Tibial nerve (tissue), 3 donors: Measurements from ENCODE around the gene REEP6.

Experiments used
- POLR2A ChIP-seq, 2 donors: fragments of 450-650 bp; IDR thresholded peaks; one replicate each; pipeline ENCODE4 v1.6.1; 2017; ENCODE audit warnings: antibody characterized with exemption in 2 of 2, mild to moderate bottlenecking in 2 of 2, moderate library complexity in 2 of 2
- TF ChIP-seq, protein P1 (sequence below), 5 experiments: fragments of 200-600 bp in 3 of 5; fragments of 450-650 bp in 2 of 5; sonication (generic) in 3 of 5; IDR thresholded peaks; one replicate each; pipeline ENCODE4 v1.5.1; 2016 to 2019; ENCODE audit warnings: antibody characterized with exemption in 5 of 5, mild to moderate bottlenecking in 3 of 5, moderate library complexity in 2 of 5

DNA sequence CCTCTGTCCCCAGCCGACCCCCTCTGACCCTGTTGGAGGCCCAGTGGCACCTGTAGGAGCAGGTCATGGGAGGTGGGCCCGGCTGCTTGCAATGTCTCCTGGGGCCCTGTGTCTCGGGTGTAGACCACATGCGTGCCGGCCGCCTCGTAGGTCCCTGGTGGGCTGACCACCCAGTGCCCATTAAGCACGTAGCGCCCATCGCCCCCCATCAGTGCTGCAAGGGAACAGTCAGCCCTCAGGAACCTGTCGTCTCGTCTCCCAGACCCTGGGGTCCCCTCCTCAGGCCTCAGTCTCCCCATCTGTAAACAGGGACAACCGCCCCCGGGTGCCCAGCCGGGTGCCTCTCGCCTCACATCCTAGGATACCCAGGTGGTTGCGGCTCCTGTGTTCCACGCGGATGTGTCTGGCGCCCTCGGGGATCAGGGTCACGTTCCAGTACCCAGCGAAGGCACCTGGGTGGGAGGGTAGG, 16.2 kb downstream of the REEP6 start:
- TF ChIP-seq, protein P1, sequence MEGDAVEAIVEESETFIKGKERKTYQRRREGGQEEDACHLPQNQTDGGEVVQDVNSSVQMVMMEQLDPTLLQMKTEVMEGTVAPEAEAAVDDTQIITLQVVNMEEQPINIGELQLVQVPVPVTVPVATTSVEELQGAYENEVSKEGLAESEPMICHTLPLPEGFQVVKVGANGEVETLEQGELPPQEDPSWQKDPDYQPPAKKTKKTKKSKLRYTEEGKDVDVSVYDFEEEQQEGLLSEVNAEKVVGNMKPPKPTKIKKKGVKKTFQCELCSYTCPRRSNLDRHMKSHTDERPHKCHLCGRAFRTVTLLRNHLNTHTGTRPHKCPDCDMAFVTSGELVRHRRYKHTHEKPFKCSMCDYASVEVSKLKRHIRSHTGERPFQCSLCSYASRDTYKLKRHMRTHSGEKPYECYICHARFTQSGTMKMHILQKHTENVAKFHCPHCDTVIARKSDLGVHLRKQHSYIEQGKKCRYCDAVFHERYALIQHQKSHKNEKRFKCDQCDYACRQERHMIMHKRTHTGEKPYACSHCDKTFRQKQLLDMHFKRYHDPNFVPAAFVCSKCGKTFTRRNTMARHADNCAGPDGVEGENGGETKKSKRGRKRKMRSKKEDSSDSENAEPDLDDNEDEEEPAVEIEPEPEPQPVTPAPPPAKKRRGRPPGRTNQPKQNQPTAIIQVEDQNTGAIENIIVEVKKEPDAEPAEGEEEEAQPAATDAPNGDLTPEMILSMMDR (IDR thresholded peaks at IDR 0.05), result no peak
- no peak for TF ChIP-seq POLR2A (IDR thresholded peaks at IDR 0.05)
